22Rv1 (cell line): ENCODE data around the gene KDM4C.

Source experiments
- ZFX ChIP-seq: fragments of 450-650 bp; IDR thresholded peaks from 2 replicates; pipeline ENCODE4 v1.6.1; 2017; ENCODE audit warnings: antibody characterized with exemption, borderline replicate concordance
- TF ChIP-seq, protein P1 (sequence below): fragments of 450-650 bp; IDR thresholded peaks from 2 replicates; pipeline ENCODE4 v1.5.1; 2017; ENCODE audit warnings: mild to moderate bottlenecking

DNA sequence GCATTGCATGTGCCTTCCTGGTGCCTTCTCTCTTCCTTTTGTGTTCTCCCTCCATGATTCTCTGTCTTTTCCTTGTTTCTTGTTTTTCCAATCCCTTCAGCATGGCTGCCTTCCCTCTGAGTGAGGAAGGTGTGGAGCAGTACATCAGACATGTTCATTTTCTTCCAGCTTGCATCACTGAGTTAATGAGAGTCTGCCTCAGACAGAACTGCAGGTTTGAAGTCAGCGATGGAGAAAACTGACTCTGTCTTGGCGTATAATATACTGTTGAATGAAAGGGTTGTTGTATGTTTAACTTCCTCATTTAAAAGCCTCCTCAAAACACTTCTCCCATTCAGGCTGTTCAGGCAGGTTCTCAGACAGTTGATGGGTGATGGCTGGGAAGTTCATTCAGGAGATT, 129.3 kb downstream of the KDM4C start:
- TF ChIP-seq, protein P1, sequence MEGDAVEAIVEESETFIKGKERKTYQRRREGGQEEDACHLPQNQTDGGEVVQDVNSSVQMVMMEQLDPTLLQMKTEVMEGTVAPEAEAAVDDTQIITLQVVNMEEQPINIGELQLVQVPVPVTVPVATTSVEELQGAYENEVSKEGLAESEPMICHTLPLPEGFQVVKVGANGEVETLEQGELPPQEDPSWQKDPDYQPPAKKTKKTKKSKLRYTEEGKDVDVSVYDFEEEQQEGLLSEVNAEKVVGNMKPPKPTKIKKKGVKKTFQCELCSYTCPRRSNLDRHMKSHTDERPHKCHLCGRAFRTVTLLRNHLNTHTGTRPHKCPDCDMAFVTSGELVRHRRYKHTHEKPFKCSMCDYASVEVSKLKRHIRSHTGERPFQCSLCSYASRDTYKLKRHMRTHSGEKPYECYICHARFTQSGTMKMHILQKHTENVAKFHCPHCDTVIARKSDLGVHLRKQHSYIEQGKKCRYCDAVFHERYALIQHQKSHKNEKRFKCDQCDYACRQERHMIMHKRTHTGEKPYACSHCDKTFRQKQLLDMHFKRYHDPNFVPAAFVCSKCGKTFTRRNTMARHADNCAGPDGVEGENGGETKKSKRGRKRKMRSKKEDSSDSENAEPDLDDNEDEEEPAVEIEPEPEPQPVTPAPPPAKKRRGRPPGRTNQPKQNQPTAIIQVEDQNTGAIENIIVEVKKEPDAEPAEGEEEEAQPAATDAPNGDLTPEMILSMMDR: no peak
- no peak for TF ChIP-seq ZFX
